ENCODE measurements around the gene SC5D. TPM values are rescaled to one million over a fixed set of nuclear protein-coding genes. Genes with fewer than 3 reads are reported as not detected.

SC5D gene
- total RNA-seq, 1 experiment from 2014 or later, result 126 TPM

DNA sequence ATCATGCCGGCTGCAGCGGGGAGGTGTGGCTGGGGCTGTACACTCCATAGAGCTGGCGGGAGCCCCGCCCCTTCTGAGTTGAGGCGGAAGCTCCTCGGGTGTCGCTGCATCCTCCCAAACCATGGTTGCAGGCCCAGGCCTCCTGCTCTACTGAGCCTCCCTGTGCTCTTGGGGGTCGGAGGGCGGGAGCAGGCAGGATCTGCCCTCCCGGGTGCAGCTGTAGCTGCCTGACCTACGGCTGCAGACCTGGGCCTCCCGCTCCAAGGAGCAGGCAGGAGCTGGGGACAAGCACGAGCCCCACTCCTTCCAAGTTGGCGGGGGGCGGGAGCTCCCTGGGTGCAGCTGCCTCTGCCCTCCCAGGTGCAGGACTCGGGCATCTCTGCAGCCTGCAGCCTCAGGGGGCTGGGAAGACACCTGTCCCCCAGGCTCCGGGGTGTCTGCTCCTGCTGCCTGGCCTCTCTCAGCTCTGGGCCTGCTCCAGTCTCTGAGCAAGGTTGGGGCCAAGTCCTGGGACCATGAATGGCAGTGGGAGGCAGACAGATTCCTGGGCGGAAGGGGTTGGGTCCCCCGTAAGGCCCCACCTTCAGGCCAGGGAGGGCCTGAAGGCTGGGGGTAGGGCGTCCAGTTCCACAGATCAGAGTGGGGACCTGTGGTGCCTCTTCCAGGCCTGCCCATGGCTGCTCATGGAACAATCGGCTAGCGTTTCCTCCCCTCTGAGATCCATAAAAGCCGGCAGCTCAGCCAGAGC is 46.4 kb upstream of the SC5D start:
- Histone ChIP-seq H3K36me3 (ENCODE audit: control insufficient read depth, insufficient read depth, low read length) (no peaks in the 10 kb centered on the region), H3K9me3 (0 out of 2 replicates have a peak, but pooled peaks cover 3% of the 10 kb centered on the region), H3K4me3 (ENCODE audit: low read depth, low read length) (no peak overlapping the region), H3K27me3 (replicated peaks; ENCODE audit: control insufficient read depth, insufficient read depth, low read length) (no peaks in the 10 kb centered on the region), H3K4me1 (peaks cover 10% of the 10 kb centered on the region)
- H3K36me3 Mint-ChIP-seq (ENCODE audit: insufficient read depth, unreplicated experiment), result no peaks in the 10 kb centered on the region
- peaks cover 12% of the 10 kb centered on the region for H3K4me1 Mint-ChIP-seq (ENCODE audit: low read depth, unreplicated experiment)
- no peak overlapping the region for H3K27ac Mint-ChIP-seq (ENCODE audit: unreplicated experiment)
- DNase-seq, result no peak
- H3K9me3 Mint-ChIP-seq (ENCODE audit: unreplicated experiment), result no peaks in the 10 kb centered on the region
- no peak overlapping the region for H3K4me3 Mint-ChIP-seq (ENCODE audit: unreplicated experiment)
- intact Hi-C loops (cut with micrococcal nuclease; ENCODE audit: unreplicated experiment), result no loop called here
- ChIA-PET CTCF (interaction anchor here (0.5 kb wide), 1 partner anchor 348 kb away, joined by 5 read pairs; no protein-coding TSS in a partner anchor), POLR2A (no interaction called here)
- BruUV-seq (replicated peaks), result no TSS peak
- no peaks in the 10 kb centered on the region for H3K27me3 Mint-ChIP-seq (ENCODE audit: insufficient read depth, unreplicated experiment)
- TF ChIP-seq, protein P1, sequence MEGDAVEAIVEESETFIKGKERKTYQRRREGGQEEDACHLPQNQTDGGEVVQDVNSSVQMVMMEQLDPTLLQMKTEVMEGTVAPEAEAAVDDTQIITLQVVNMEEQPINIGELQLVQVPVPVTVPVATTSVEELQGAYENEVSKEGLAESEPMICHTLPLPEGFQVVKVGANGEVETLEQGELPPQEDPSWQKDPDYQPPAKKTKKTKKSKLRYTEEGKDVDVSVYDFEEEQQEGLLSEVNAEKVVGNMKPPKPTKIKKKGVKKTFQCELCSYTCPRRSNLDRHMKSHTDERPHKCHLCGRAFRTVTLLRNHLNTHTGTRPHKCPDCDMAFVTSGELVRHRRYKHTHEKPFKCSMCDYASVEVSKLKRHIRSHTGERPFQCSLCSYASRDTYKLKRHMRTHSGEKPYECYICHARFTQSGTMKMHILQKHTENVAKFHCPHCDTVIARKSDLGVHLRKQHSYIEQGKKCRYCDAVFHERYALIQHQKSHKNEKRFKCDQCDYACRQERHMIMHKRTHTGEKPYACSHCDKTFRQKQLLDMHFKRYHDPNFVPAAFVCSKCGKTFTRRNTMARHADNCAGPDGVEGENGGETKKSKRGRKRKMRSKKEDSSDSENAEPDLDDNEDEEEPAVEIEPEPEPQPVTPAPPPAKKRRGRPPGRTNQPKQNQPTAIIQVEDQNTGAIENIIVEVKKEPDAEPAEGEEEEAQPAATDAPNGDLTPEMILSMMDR (IDR thresholded peaks at IDR 0.05; ENCODE audit: insufficient read depth in 1 of 2, low read depth in 1 of 2, low read length in 1 of 2, severe bottlenecking in 1 of 2, unreplicated experiment in 1 of 2), result no peak

GRCh38 chr11:121246769-121247035 is 45.9 kb upstream of the SC5D start:
- TF ChIP-seq, protein P1 (IDR thresholded peaks at IDR 0.05; ENCODE audit: insufficient read depth in 1 of 2, low read depth in 1 of 2, low read length in 1 of 2, severe bottlenecking in 1 of 2, unreplicated experiment in 1 of 2), result no peak
- intact Hi-C loops (cut with micrococcal nuclease; ENCODE audit: unreplicated experiment), result no loop called here
- BruUV-seq (replicated peaks), result no TSS peak
- Mint-ChIP-seq H3K36me3 (ENCODE audit: insufficient read depth, unreplicated experiment) (no peaks in the 10 kb centered on the region), H3K4me1 (ENCODE audit: low read depth, unreplicated experiment) (peaks cover 18% of the 10 kb centered on the region), H3K4me3 (ENCODE audit: unreplicated experiment) (no peak overlapping the region), H3K27ac (ENCODE audit: unreplicated experiment) (no peak overlapping the region), H3K9me3 (ENCODE audit: unreplicated experiment) (no peaks in the 10 kb centered on the region), H3K27me3 (ENCODE audit: insufficient read depth, unreplicated experiment) (no peaks in the 10 kb centered on the region)
- no peak for DNase-seq
- Histone ChIP-seq H3K4me3 (ENCODE audit: low read depth, low read length) (no peak overlapping the region), H3K36me3 (ENCODE audit: control insufficient read depth, insufficient read depth, low read length) (no peaks in the 10 kb centered on the region), H3K27me3 (replicated peaks; ENCODE audit: control insufficient read depth, insufficient read depth, low read length) (no peaks in the 10 kb centered on the region), H3K4me1 (peaks cover 11% of the 10 kb centered on the region), H3K9me3 (0 out of 2 replicates have a peak, but pooled peaks cover 3% of the 10 kb centered on the region)
- CTCF ChIA-PET, result interaction anchor here (0.5 kb wide), 1 partner anchor 206 kb away, joined by 3 read pairs; the partner anchor contains the start of gene SORL1
- POLR2A ChIA-PET, result no interaction called here

DNA sequence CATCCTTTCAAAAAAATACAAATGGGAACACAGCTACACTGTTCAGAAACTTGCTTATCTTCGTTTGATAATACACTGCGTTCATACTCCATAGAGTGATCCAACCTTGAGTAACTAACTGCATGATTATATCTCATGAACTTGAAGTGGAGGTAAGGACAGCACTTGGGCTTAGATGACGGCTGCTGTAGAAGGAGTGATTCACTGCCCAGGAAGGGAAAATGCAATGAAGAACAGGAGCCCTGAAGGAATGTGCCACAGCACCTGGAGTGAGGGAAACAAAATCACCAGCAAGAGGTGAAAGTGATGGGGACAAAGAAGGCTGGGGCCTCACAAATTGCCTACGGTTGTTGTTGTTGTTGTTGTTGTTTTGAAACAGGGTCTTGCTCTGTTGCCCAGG is 44.1 kb upstream of the SC5D start:
- TF ChIP-seq, protein P1 (IDR thresholded peaks at IDR 0.05; ENCODE audit: insufficient read depth in 1 of 2, low read depth in 1 of 2, low read length in 1 of 2, severe bottlenecking in 1 of 2, unreplicated experiment in 1 of 2), result no peak
- no peak overlapping the region for H3K27ac Mint-ChIP-seq (ENCODE audit: unreplicated experiment)

More for the DNA sequence above, 44.1 kb upstream of the SC5D start:
- peaks cover 11% of the 10 kb centered on the region for H3K4me1 ChIP-seq
- Mint-ChIP-seq H3K4me3 (ENCODE audit: unreplicated experiment) (no peak overlapping the region), H3K36me3 (ENCODE audit: insufficient read depth, unreplicated experiment) (no peaks in the 10 kb centered on the region), H3K4me1 (ENCODE audit: low read depth, unreplicated experiment) (peaks cover 18% of the 10 kb centered on the region), H3K27me3 (ENCODE audit: insufficient read depth, unreplicated experiment) (no peaks in the 10 kb centered on the region), H3K9me3 (ENCODE audit: unreplicated experiment) (no peaks in the 10 kb centered on the region)
- ChIA-PET CTCF (interaction anchor here (0.6 kb wide), 1 partner anchor 588 kb away, joined by 4 read pairs; no protein-coding TSS in a partner anchor), POLR2A (no interaction called here)
- BruUV-seq (replicated peaks), result no TSS peak
- H3K27me3 ChIP-seq (replicated peaks; ENCODE audit: control insufficient read depth, insufficient read depth, low read length), result no peaks in the 10 kb centered on the region
- DNase-seq, result no peak
- no peaks in the 10 kb centered on the region for H3K9me3 ChIP-seq
- intact Hi-C loops (cut with micrococcal nuclease; ENCODE audit: unreplicated experiment), result loop anchor here (2.0 kb wide), 1 partner anchor 70 kb away; no protein-coding TSS in a partner anchor
- H3K4me3 ChIP-seq (ENCODE audit: low read depth, low read length), result no peak overlapping the region
- H3K36me3 ChIP-seq (ENCODE audit: control insufficient read depth, insufficient read depth, low read length), result no peaks in the 10 kb centered on the region
